ENCODE data around the gene AGAP4.
"Not testable (repeated sequence)": the region's sequence is repeated elsewhere in the genome, so short reads cannot be mapped to it uniquely, and the experiment has no call there.

DNA sequence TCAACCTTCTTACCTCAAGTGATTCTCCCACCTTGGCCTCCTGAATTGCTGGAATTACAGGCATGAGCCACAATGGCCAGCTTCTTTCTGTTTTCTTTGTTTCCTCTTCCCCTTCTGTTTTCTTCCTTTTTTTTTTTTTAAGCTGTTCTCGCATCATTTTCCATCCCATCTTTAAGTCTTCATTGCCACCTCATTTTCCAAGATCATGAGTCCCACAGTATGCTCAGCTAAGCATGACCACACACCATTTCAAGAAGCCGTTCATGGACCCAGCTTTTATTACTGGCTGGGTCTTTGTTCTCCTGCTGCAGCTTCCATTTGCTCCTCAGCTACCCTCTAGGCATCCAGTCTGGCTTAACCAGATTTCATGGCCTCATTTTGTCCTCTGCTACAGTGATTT, 52.5 kb downstream of the AGAP4 start:
- TF ChIP-seq, protein P1, sequence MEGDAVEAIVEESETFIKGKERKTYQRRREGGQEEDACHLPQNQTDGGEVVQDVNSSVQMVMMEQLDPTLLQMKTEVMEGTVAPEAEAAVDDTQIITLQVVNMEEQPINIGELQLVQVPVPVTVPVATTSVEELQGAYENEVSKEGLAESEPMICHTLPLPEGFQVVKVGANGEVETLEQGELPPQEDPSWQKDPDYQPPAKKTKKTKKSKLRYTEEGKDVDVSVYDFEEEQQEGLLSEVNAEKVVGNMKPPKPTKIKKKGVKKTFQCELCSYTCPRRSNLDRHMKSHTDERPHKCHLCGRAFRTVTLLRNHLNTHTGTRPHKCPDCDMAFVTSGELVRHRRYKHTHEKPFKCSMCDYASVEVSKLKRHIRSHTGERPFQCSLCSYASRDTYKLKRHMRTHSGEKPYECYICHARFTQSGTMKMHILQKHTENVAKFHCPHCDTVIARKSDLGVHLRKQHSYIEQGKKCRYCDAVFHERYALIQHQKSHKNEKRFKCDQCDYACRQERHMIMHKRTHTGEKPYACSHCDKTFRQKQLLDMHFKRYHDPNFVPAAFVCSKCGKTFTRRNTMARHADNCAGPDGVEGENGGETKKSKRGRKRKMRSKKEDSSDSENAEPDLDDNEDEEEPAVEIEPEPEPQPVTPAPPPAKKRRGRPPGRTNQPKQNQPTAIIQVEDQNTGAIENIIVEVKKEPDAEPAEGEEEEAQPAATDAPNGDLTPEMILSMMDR (conservative IDR thresholded peaks at IDR 0.05 in 1 of 2, IDR thresholded peaks at IDR 0.05 in 1 of 2; ENCODE audit: extremely low read depth in 1 of 2, insufficient read depth in 1 of 2, low read depth in 1 of 2, low read length in 2 of 2), result not testable (repeated sequence)
- TF ChIP-seq EZH2 (IDR thresholded peaks at IDR 0.05; ENCODE audit: borderline replicate concordance, low read length), result not testable (repeated sequence)

Measured in mammary epithelial cell (primary cell).